Brain microvascular endothelial cell (primary cell): Measurements from ENCODE around the gene ZNF45.
"Not testable (repeated sequence)": the region's sequence is repeated elsewhere in the genome, so short reads cannot be mapped to it uniquely, and the experiment has no call there.

ENCODE experiments used
- DNase-seq: peaks from one replicate; pipeline ENCODE4 v3.0.0-alpha.2; 2020
- H3K27ac ChIP-seq: fragments of 250-450 bp; sonication (Bioruptor Pico); 2 replicates; pipeline ENCODE4 v1.5.1; 2020; ENCODE audit warnings: mild to moderate bottlenecking, moderate library complexity
- H3K27me3 ChIP-seq: fragments of 250-450 bp; sonication (Bioruptor Pico); replicated peaks from 2 replicates; pipeline ENCODE4 v1.5.1; 2020; ENCODE audit warnings: mild to moderate bottlenecking
- H3K36me3 ChIP-seq: fragments of 250-450 bp; sonication (Bioruptor Pico); replicated peaks from 2 replicates; pipeline ENCODE4 v1.5.1; 2020; ENCODE audit warnings: mild to moderate bottlenecking
- H3K4me3 ChIP-seq: 2 replicates; pipeline ENCODE4 v1.5.1; 2011; ENCODE audit warnings: low read depth, mild to moderate bottlenecking, control low read depth, low read length, moderate library complexity
- CTCF ChIP-seq: IDR thresholded peaks from 2 replicates; pipeline ENCODE4 v1.5.1; 2011; ENCODE audit warnings: low read depth, mild to moderate bottlenecking, moderate library complexity, low read length, control low read depth, inconsistent platforms; ENCODE audit errors: missing control alignments
- in situ Hi-C: cut with HindIII; loops from 2 replicates; pipeline ENCODE4 v1.10.0; 2017; ENCODE audit warnings: low sequenced_read_pairs, low pct_ligation_motif_present

The ZNF45 gene

GRCh38 chr19:43966079-43966694, 31.1 kb upstream of the ZNF45 start:
- in situ Hi-C loops: no loop called here
- Histone ChIP-seq H3K36me3 (peaks cover 49% of the 10 kb centered on the region), H3K27ac (no peak overlapping the region), H3K4me3 (no peak overlapping the region), H3K27me3 (no peaks in the 10 kb centered on the region)
- no peak for TF ChIP-seq CTCF
- DNase-seq: no peak

- H3K27me3 ChIP-seq: no peaks in the 10 kb centered on the region
Measured at GRCh38 chr19:43960411-43960810, 25.3 kb upstream of the ZNF45 start.

GRCh38 chr19:43957891-43958290, 22.8 kb upstream of the ZNF45 start:
- Histone ChIP-seq H3K27me3 (no peaks in the 10 kb centered on the region), H3K27ac (no peak overlapping the region), H3K4me3 (no peak overlapping the region), H3K36me3 (no peaks in the 10 kb centered on the region)
- TF ChIP-seq CTCF: no peak
- in situ Hi-C loops: no loop called here
- no peak for DNase-seq

More at GRCh38 chr19:43960411-43960810, 25.3 kb upstream of the ZNF45 start:
- no peak for TF ChIP-seq CTCF
- Histone ChIP-seq H3K27ac (no peak overlapping the region), H3K4me3 (no peak overlapping the region), H3K36me3 (peaks cover 9% of the 10 kb centered on the region)
- no peak for DNase-seq
- in situ Hi-C loops: no loop called here

GRCh38 chr19:43956827-43957226, 21.7 kb upstream of the ZNF45 start:
- Histone ChIP-seq H3K36me3 (no peaks in the 10 kb centered on the region), H3K4me3 (no peak overlapping the region), H3K27ac (no peak overlapping the region), H3K27me3 (no peaks in the 10 kb centered on the region)
- no peak for TF ChIP-seq CTCF
- DNase-seq: no peak
- in situ Hi-C loops: no loop called here

GRCh38 chr19:43950834-43951645, 16.0 kb upstream of the ZNF45 start, which contains the start of gene ZNF221:
Gene ZNF221 (plus strand): TSS chr19:43951228. CDS start chr19:43962727, 11,499 bp downstream.
- Histone ChIP-seq H3K36me3 (no peaks in the 10 kb centered on the region), H3K4me3 (peak within 1 kb of the TSS; percentile 94), H3K27ac (peak within 1 kb of the TSS; percentile 55), H3K27me3 (no peaks in the 10 kb centered on the region)
- DNase-seq: peak; percentile 98
- in situ Hi-C loops: no loop called here
- TF ChIP-seq CTCF: peak; percentile 64

GRCh38 chr19:43949803-43950202, 14.7 kb upstream of the ZNF45 start:
- H3K27ac ChIP-seq, H3K27me3 ChIP-seq, in situ Hi-C loops, H3K4me3 ChIP-seq, H3K36me3 ChIP-seq, DNase-seq: not testable (repeated sequence)

- H3K4me3 ChIP-seq, H3K36me3 ChIP-seq, H3K27ac ChIP-seq, in situ Hi-C loops, DNase-seq, H3K27me3 ChIP-seq: not testable (repeated sequence)
Measured at GRCh38 chr19:43947412-43947811, 12.3 kb upstream of the ZNF45 start.
